Heart right ventricle (tissue), 16 donors: ENCODE measurements around the gene ADGRG7. TPM values are rescaled to one million over a fixed set of nuclear protein-coding genes. Genes with fewer than 3 reads are reported as not detected.

Experiments
- ATAC-seq, 8 donors: fragments of 200-7000 bp; cut with Tn5 transposase; one replicate each; pipeline ENCODE4 v1.9.1; 2020; ENCODE audit warnings: mild to moderate bottlenecking in 8 of 8, moderate library complexity in 8 of 8, moderate number of reproducible peaks in 1 of 8
- DNase-seq, 2 donors: peaks; one replicate each; pipeline ENCODE4 v3.0.0-alpha.2; 2020
- H3K27ac ChIP-seq, 10 donors: fragments of 200-600 bp; sonication (generic) in 2 of 10; one replicate each; pipeline versions ENCODE4 v1.5.0 to v1.8.0; 2020 to 2022; ENCODE audit warnings: mild to moderate bottlenecking in 3 of 10
- H3K27me3 ChIP-seq, 7 donors: fragments of 200-600 bp; one replicate each; pipeline ENCODE4 v1.8.0; 2021 to 2022; ENCODE audit warnings: mild to moderate bottlenecking in 2 of 7
- H3K36me3 ChIP-seq, 9 donors: fragments of 200-600 bp; sonication (generic) in 1 of 9; one replicate each; pipeline versions ENCODE4 v1.5.0 to v1.8.0; 2020 to 2022; ENCODE audit warnings: mild to moderate bottlenecking in 2 of 9
- H3K4me1 ChIP-seq, 9 donors: fragments of 200-600 bp; sonication (generic) in 1 of 9; one replicate each; pipeline versions ENCODE4 v1.5.0 to v1.8.0; 2020 to 2022; ENCODE audit warnings: mild to moderate bottlenecking in 4 of 9
- H3K4me3 ChIP-seq, 10 donors: fragments of 200-600 bp; sonication (generic) in 2 of 10; one replicate each; pipeline versions ENCODE4 v1.5.0 to v1.8.0; 2020 to 2022; ENCODE audit warnings: mild to moderate bottlenecking in 7 of 10, moderate library complexity in 2 of 10
- H3K9me3 ChIP-seq, 11 donors: fragments of 200-600 bp in 10 of 11; sonication (generic) in 2 of 11; one replicate each; pipeline versions ENCODE4 v1.5.0 to v1.8.0; 2013 to 2022; ENCODE audit warnings: mild to moderate bottlenecking in 2 of 11, control low read depth in 1 of 11, moderate library complexity in 1 of 11
- CTCF ChIP-seq, 9 donors: fragments of 200-600 bp; sonication (generic) in 2 of 9; IDR thresholded peaks; one replicate each; pipeline versions ENCODE4 v1.5.0 to v1.8.0; 2021 to 2022; ENCODE audit warnings: antibody characterized with exemption in 9 of 9, mild to moderate bottlenecking in 5 of 9, moderate library complexity in 1 of 9
- WGBS, 2 donors: extraction: QIAGEN DNeasy Blood & Tissue Kit; methylation state at CpG; one replicate each; pipeline ENCODE4 v1.1.7; 2013; ENCODE audit warnings: inconsistent platforms in 1 of 2; 5-methylcytosine and 5-hydroxymethylcytosine counted together
- intact Hi-C, 10 donors: fragments of 100-400 bp; cut with DNase I; formaldehyde crosslinking; loops; one replicate each; pipeline versions ENCODE4 v1.11.1 to v1.14.2; 2022
- polyA plus RNA-seq, 2 donors: library from polyadenylated mRNA; stranded (reverse); fragments of 200-250 nt; gene quantifications; one replicate each; pipeline ENCODE4 v1.2.3, GENCODE V29; 2013
- total RNA-seq, 10 donors: library from RNA; stranded (reverse); fragmentation: NEBNext Ultra II Directional in 3 of 10; extraction: Animal tissue kit (Norgen Biotek cat#: 25700) in 3 of 10; gene quantifications; one replicate each; pipeline versions ENCODE4 v1.2.1 to v1.2.4, GENCODE V29; 2021 to 2023
- donor health status: Arrhythmogenic right ventricular cardiomyopathy.
- donor health status: ischemic (EF 13 %, LVEDD 7.1; RV severe dilation, severe dysfunction).
- donor health status: healthy with polysubstance abuse.
- donor health status: DM: no; HTN: yes; CAD: no.
- donor health status: DM: no; HTN: no; CAD: no.
- donor health status: ischemic (EF 25% LVEDD 6.9; RV normal size, moderate dysfunction).
- donor health status: ischemic (EF 25% LVEDD 5.7; RV mildly dilated, moderate dysfunction).
- donor health status: healthy.
- donor health status: DM: yes; HTN: yes; CAD: no.
- donor health status: Ischemic cardiomyopathy.
- donor health status: ischemic (EF 35%, LVEDD 5.7; RV mildly dilated, moderate dysfunction).
- donor health status: nonischemic (EF 11% LVEDD 7.7; RV severe dilation, severe dysfunction).
- donor health status: DM: yes; HTN: yes; CAD: no.
- donor health status: PGD.
- donor health status: ischemic (EF 29% LVEDD 5.4; RV normal size, mild dysfunction).
- donor health status: nonischemic (EF 23%, LVEDD 6.1; RV moderate dilation, normal function).

Gene ADGRG7
- total and polyA plus RNA-seq, 12 donors: 0.30 TPM; not detected in 11

DNA sequence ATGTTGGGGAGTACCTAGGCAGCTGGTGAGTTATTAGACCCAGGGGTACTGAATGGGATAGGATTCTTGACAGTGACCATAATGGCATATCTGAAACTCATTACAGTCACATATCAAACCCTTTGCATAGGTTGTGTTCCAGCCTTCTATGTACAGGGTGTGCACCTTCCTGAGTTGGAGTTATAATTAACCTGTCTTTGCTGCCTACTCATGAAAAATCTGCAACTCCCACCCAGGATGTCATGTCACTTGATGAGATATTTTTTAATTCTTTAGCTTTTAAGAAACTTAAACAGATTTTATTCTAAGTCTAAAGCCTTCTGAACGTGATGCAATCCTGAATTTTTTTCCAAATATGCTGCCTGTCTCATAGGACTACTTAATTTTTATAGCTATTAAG lies 21.1 kb upstream of the ADGRG7 start:
- DNase-seq: no peak
- Histone ChIP-seq H3K27ac (no peak overlapping the region), H3K4me1 (peaks cover 0 to 5% (median 0%) of the 10 kb centered on the region in 9 donors), H3K36me3 (no peaks in the 10 kb centered on the region), H3K4me3 (no peak overlapping the region), H3K9me3 (no peaks in the 10 kb centered on the region), H3K27me3 (no peaks in the 10 kb centered on the region)
- no peak for ATAC-seq
- 74 to 88% methylated on average over 1 of the region's 1 CpG for WGBS, 2 donors
- TF ChIP-seq CTCF (IDR thresholded peaks at IDR 0.05): no peak
- intact Hi-C loops: loop anchor here in 1 of 10 donors (5.0 kb wide), 1 partner anchor 126 kb away; no protein-coding TSS in a partner anchor

GRCh38 chr3:100590114-100590839 lies 19.1 kb upstream of the ADGRG7 start:
- peak overlapping the region in 1 of 10 donors; percentile 8 for H3K4me3 ChIP-seq
- no peaks in the 10 kb centered on the region for H3K9me3 ChIP-seq
- H3K27ac ChIP-seq: no peak overlapping the region
- DNase-seq (peak in 1 of 2 donors; percentile 58), ATAC-seq (peak; percentile 53 to 87 (median 78))
- TF ChIP-seq CTCF (IDR thresholded peaks at IDR 0.05): peak; percentile 78 to 96 (median 90)
- 28 to 30% methylated on average over 10 of the region's 10 CpGs for WGBS, 2 donors
- H3K36me3 ChIP-seq: no peaks in the 10 kb centered on the region
- peaks cover 0 to 5% (median 0%) of the 10 kb centered on the region in 9 donors for H3K4me1 ChIP-seq
- intact Hi-C loops: loop anchor here in 8 of 10 donors (1.0 to 5.0 kb wide), 9 partner anchors 125 to 763 kb away; no protein-coding TSS in a partner anchor
- H3K27me3 ChIP-seq: no peaks in the 10 kb centered on the region

- intact Hi-C loops: loop anchor here in 8 of 10 donors (1.0 to 5.0 kb wide), 9 partner anchors 126 to 763 kb away; no protein-coding TSS in a partner anchor
- no peak overlapping the region for H3K27ac ChIP-seq
- no peaks in the 10 kb centered on the region for H3K27me3 ChIP-seq
- TF ChIP-seq CTCF (IDR thresholded peaks at IDR 0.05): peak in 2 of 9 donors; percentile 3 to 38
- DNase-seq: no peak
- H3K36me3 ChIP-seq: no peaks in the 10 kb centered on the region
- 14 to 22% methylated on average over 1 of the region's 1 CpG for WGBS, 2 donors
- H3K9me3 ChIP-seq: no peaks in the 10 kb centered on the region
- no peak overlapping the region for H3K4me3 ChIP-seq
- ATAC-seq: no peak
- peaks cover 0 to 5% (median 0%) of the 10 kb centered on the region in 9 donors for H3K4me1 ChIP-seq
Measured at GRCh38 chr3:100590840-100591147, 18.6 kb upstream of the ADGRG7 start.

DNA sequence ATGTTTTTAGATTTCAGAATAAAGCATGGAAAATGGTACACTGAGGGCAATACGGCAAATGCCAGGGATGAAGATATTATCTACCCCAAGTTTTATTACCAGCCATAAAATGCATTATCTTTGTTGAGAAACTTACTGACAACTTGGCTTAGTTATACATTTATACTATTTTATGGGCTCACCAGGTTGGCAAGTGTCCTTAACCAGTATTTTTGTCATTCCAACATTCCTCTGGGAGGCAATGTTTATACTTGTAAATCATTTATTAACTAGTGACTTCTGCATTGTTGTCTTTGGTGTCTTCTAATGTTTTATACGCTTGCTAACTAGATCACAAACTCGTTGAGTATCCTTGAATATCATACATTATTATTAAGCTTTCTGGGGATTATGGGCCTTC lies 18.0 kb upstream of the ADGRG7 start:
- 66 to 88% methylated on average over 3 of the region's 3 CpGs for WGBS, 2 donors
- intact Hi-C loops: loop anchor here in 8 of 10 donors (2.0 to 5.0 kb wide), 8 partner anchors 127 to 764 kb away; no protein-coding TSS in a partner anchor

More for the DNA sequence above, 18.0 kb upstream of the ADGRG7 start:
- no peak overlapping the region for H3K27ac ChIP-seq
- no peaks in the 10 kb centered on the region for H3K36me3 ChIP-seq
- no peaks in the 10 kb centered on the region for H3K9me3 ChIP-seq
- H3K27me3 ChIP-seq: no peaks in the 10 kb centered on the region
- H3K4me3 ChIP-seq: no peak overlapping the region
- H3K4me1 ChIP-seq: peaks cover 0 to 5% (median 0%) of the 10 kb centered on the region in 9 donors
- ATAC-seq (no peak), DNase-seq (no peak)
- TF ChIP-seq CTCF (IDR thresholded peaks at IDR 0.05): no peak
